Type B pancreatic cell (in vitro differentiated cells): Measurements from ENCODE around the gene RNF25. TPM values are rescaled to one million over a fixed set of nuclear protein-coding genes. Genes with fewer than 3 reads are reported as not detected.

Experiments
- DNase-seq: peaks from one replicate; pipeline ENCODE4 v3.0.0; 2021; ENCODE audit warnings: mixed read lengths; ENCODE audit not compliant: unreplicated experiment; ENCODE audit errors: extremely low spot score
- H3K27ac Mint-ChIP-seq: 2 replicates; pipeline ENCODE4 v1.8.0; 2021; ENCODE audit warnings: mild to moderate bottlenecking, mixed read lengths
- H3K27me3 Mint-ChIP-seq: 2 replicates; pipeline ENCODE4 v1.8.0; 2021; ENCODE audit warnings: mixed read lengths
- H3K36me3 Mint-ChIP-seq: 2 replicates; pipeline ENCODE4 v1.8.0; 2021; ENCODE audit warnings: mixed read lengths
- H3K4me1 Mint-ChIP-seq: one replicate; pipeline ENCODE4 v1.8.0; 2021; ENCODE audit warnings: mixed read lengths; ENCODE audit not compliant: unreplicated experiment
- H3K4me3 Mint-ChIP-seq: 2 replicates; pipeline ENCODE4 v1.8.0; 2021; ENCODE audit warnings: mild to moderate bottlenecking, mixed read lengths
- H3K9me3 Mint-ChIP-seq: 2 replicates; pipeline ENCODE4 v1.8.0; 2021; ENCODE audit warnings: mixed read lengths
- total RNA-seq: library from RNA; stranded (reverse); gene quantifications from 2 replicates; pipeline ENCODE4 v1.2.1, GENCODE V29; 2021; ENCODE audit warnings: low replicate concordance
- TF ChIP-seq, protein P1 (sequence below): fragments of 200-600 bp; sonication (generic); conservative IDR thresholded peaks from 2 replicates; pipeline ENCODE4 v1.5.0; 2021; ENCODE audit warnings: antibody characterized with exemption, mild to moderate bottlenecking

Gene RNF25
- total RNA-seq, 1 donor from 2014 or later: 30.5 TPM

DNA sequence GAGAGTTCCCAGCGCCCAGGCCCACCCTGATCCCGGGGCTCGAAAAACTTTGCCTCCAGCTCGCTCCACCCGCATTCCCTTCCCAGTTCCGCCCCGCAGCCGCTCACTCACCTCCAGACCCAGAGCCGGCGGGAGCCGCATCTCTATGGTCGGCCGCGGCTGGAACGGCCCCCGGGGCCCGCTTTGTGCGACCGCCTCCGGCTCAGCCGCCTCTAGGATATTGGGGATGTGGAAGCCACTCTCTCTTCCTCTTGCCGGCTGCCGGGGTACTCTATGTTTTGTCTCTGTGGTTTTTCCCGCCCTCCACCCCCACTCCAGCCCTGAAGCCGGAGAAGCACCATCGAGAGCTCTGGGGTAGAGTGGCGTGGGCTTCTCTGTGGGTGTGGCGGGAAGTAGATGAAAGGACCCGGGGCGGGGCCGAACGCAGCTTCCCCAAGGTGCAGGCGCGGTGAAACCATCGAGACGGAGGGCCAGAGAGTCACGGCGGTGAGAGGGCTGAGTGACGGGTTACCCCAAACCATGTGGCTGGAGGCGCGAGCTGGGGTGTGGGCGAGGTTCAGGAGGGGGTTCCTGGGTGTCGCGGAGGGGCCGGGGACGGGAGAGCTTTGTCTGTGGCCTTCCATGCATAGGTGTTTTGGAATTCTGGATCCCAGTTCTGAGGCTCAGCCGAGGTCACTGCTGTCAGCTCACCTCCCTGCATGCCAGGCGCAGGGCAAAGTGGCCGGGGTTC, 12.4 kb downstream of the RNF25 start, which contains the start of the genes BCS1L and ZNF142:
Gene BCS1L (plus strand): TSS at position 426 of the 730 bp plus-strand sequence. CDS start 1,305 bp downstream, outside the sequence.
Gene ZNF142 (minus strand): TSS at position 366 of the 730 bp plus-strand sequence. CDS start 3,194 bp downstream, outside the sequence.
- Mint-ChIP-seq H3K9me3 (no peaks in the 10 kb centered on the region), H3K4me3 (peak within 1 kb of the TSS; percentile 100), H3K36me3 (peaks cover 18% of the 10 kb centered on the region), H3K4me1 (peaks cover 18% of the 10 kb centered on the region), H3K27me3 (no peaks in the 10 kb centered on the region), H3K27ac (peak within 1 kb of the TSS; percentile 94)
- TF ChIP-seq, protein P1, sequence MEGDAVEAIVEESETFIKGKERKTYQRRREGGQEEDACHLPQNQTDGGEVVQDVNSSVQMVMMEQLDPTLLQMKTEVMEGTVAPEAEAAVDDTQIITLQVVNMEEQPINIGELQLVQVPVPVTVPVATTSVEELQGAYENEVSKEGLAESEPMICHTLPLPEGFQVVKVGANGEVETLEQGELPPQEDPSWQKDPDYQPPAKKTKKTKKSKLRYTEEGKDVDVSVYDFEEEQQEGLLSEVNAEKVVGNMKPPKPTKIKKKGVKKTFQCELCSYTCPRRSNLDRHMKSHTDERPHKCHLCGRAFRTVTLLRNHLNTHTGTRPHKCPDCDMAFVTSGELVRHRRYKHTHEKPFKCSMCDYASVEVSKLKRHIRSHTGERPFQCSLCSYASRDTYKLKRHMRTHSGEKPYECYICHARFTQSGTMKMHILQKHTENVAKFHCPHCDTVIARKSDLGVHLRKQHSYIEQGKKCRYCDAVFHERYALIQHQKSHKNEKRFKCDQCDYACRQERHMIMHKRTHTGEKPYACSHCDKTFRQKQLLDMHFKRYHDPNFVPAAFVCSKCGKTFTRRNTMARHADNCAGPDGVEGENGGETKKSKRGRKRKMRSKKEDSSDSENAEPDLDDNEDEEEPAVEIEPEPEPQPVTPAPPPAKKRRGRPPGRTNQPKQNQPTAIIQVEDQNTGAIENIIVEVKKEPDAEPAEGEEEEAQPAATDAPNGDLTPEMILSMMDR: no peak
- DNase-seq: peak; percentile 88

- TF ChIP-seq, protein P1: peak; percentile 68
- peaks cover 18% of the 10 kb centered on the region for H3K36me3 Mint-ChIP-seq
- peak overlapping the region; percentile 94 for H3K27ac Mint-ChIP-seq
- no peak for DNase-seq
- no peaks in the 10 kb centered on the region for H3K27me3 Mint-ChIP-seq
- no peaks in the 10 kb centered on the region for H3K9me3 Mint-ChIP-seq
- H3K4me3 Mint-ChIP-seq: peak overlapping the region; percentile 100
- peaks cover 18% of the 10 kb centered on the region for H3K4me1 Mint-ChIP-seq
Observed at GRCh38 chr2:218658671-218659257, 13.0 kb downstream of the RNF25 start.

GRCh38 chr2:218655751-218656150, 16.1 kb downstream of the RNF25 start:
- Mint-ChIP-seq H3K4me1 (peaks cover 18% of the 10 kb centered on the region), H3K36me3 (peaks cover 10% of the 10 kb centered on the region), H3K9me3 (no peaks in the 10 kb centered on the region), H3K27ac (no peak overlapping the region), H3K4me3 (no peak overlapping the region), H3K27me3 (no peaks in the 10 kb centered on the region)
- TF ChIP-seq, protein P1: no peak
- no peak for DNase-seq

DNA sequence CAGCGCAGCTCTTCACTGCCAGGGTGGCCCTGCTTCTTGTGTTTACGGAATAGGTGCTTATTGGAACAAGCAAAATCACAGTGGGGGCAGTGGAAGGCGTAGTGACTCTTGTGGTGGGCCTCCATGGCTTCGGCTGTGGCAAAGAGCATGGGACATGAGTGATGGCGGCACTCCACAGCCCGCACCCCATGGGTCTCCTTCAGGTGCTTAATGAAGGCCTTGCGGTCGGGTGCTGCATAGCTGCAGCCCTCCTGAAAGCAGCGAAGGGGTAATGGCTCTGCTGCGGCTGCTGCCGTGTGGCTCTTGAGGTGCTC, 23.1 kb downstream of the RNF25 start:
- no peaks in the 10 kb centered on the region for H3K36me3 Mint-ChIP-seq
- TF ChIP-seq, protein P1: no peak
- no peaks in the 10 kb centered on the region for H3K4me1 Mint-ChIP-seq
- no peak overlapping the region for H3K4me3 Mint-ChIP-seq
- no peak overlapping the region for H3K27ac Mint-ChIP-seq
- no peak for DNase-seq
- no peaks in the 10 kb centered on the region for H3K27me3 Mint-ChIP-seq
- no peaks in the 10 kb centered on the region for H3K9me3 Mint-ChIP-seq

DNA sequence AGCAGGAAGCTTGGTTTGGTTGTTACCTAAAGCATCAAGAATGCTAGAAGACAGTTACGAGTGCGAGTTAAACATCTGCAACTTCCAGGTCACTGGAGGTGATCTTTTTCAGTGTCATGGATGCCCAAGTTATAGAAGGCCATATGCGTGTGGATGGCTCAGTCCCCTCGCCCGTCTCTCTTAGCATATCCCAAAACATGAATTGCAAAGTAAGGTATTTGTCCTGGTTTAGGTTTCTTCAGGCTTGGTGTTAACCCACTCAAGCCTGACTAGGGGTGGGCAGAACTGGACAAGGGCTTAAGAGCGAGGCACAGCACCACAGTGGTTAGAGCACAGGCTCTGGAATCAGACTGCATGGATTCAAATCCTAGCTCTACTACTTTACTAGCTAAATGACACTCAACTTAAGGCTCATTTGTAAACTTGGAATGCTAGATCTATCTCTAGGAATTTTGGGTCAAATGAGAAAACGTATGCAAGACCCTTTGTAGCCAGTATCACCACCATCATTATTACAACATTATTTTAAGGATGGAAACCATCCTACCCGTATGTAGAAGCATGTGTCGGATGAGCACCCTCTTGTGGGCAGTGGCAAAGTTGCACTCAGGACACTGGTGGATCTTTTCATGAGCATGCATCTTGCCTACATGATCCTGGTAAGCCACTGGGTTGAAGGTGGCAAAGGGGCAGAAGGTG, 23.6 kb downstream of the RNF25 start:
- Mint-ChIP-seq H3K4me3 (no peak overlapping the region), H3K27me3 (no peaks in the 10 kb centered on the region), H3K36me3 (no peaks in the 10 kb centered on the region), H3K27ac (no peak overlapping the region), H3K4me1 (no peaks in the 10 kb centered on the region), H3K9me3 (no peaks in the 10 kb centered on the region)
- no peak for DNase-seq
- TF ChIP-seq, protein P1: peak; percentile 88
